ENCODE data around the gene RING1. TPM values are rescaled to one million over a fixed set of nuclear protein-coding genes. Genes with fewer than 3 reads are reported as not detected.

RING1 gene
- total RNA-seq, 2 experiments from 2014 or later, result 36.4 to 38.8 TPM

DNA sequence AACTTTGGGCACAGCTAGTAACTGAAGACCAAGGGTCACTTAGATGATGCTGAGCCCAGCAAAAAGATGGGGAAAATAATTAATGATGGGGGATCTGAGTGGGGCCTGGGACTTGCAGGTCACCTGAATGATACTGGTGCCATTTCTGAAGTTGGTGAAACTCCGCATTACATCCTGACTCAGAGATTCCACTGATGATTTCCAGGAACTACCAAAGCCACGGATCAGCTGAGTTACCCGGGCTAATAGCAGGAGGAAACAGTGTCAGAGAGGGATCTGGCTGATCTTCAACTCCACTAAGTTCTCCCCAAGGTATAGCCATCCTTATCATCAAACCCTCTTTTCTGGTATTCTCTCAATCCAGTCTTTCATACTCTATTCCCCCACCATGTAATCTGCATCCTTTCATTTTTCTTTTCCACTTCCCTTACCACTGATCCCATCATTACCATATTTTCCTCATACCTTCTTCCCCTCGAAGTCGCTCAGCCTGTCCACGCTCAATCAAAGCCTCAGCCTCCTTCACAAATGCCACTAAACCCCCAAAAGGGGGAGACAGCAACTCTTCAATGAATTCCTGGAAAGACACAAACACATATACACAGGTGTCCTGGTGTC is 43.2 kb downstream of the RING1 start:
- POLR2A ChIA-PET, result interaction anchor here (0.7 to 3.6 kb wide), 2 partner anchors 20 to 84 kb away, joined by 4 to 33 read pairs; partner anchors contain the start of genes RPS18 and VPS52

DNA sequence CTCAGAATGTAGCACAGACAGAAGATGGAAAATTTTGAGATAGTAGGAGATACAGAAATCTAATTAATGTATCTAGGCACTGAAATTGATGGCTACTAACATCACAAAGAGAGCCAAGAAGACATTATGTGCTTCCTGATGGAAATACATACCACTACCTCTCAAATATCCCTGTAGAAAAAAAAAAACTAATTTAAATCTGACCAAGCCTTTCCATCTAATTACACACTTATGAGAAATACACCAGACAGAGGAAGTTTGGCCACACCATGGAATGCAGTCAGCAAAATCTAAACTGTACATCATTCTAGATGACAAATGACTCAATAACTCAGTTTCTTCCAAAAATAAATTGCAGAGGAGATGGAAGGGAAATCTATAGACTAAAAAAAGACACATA is 44.5 kb downstream of the RING1 start:
- ChIA-PET CTCF (no interaction called here), POLR2A (no interaction called here)

More for the DNA sequence above, 43.2 kb downstream of the RING1 start:
- CTCF ChIA-PET, result interaction anchor here (0.6 to 0.8 kb wide), 3 partner anchors 19 to 46 kb away, joined by 3 to 4 read pairs (median 4); no protein-coding TSS in a partner anchor

DNA sequence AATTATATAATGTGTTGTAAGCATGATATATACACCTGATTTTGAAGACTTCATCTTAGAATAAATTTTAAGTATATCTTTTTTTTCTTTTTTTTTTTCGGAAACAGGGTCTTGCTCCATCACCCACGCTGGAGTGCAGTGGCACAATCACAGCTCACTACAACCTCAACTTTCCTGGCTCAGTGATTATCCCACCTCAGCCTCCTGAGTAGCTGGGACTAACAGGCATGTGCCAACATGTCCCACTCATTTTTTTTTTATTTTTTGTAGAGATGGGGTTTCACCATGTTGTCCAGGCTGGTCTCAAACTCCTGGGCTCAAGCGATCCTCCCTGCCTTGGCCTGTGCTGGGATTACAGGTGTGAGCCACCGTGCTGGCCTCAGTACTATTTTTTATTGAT is 46.3 kb downstream of the RING1 start:
- ChIA-PET CTCF (interaction anchor here (0.7 kb wide), 3 partner anchors 9 to 257 kb away, joined by 3 read pairs; no protein-coding TSS in a partner anchor), POLR2A (interaction anchor here (0.6 kb wide), 1 partner anchor 172 kb away, joined by 6 read pairs; no protein-coding TSS in a partner anchor)

DNA sequence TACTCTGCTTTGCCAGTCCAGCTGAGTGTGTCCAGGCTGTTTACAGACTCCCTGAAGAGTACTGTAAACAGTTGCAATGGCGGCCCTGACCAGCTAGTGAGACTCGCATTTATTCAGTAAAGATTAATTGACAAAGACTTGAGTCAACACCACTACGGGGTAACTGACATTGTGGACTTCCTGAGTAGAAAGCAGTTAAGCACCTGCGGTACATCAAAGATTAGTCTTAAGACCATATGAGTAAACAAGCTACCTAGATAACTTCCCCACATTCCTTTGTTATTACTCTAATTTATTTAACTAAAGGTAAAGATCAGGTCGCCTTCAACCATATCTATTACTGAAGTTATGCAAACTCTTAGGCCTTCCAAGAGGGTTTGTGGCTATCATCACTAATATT is 50.7 kb downstream of the RING1 start:
- CTCF ChIA-PET, result no interaction called here
- POLR2A ChIA-PET, result interaction anchor here (0.7 to 0.8 kb wide), 2 partner anchors 9 to 59 kb away, joined by 3 to 7 read pairs; no protein-coding TSS in a partner anchor

Other genes with a start within 250 kb of the RING1 start
- 100 to 1,000 TPM; 327 to 333 TPM for gene BRD2, start 239.9 kb upstream of the RING1 start, total RNA-seq
- 1 to 10 TPM; 3.6 to 4.8 TPM for gene HLA-DOA, start 198.9 kb upstream of the RING1 start, total RNA-seq
- gene HLA-DPA1, start 134.9 kb upstream of the RING1 start, total RNA-seq, result 10 to 100 TPM; 43.5 to 46.9 TPM
- 10 to 100 TPM; 10.4 to 10.9 TPM for gene HLA-DPB1, start 132.5 kb upstream of the RING1 start, total RNA-seq
- gene COL11A2, start 16.0 kb upstream of the RING1 start, total RNA-seq, result 1 to 10 TPM; 1.1 TPM
- gene RXRB, start 7.8 kb upstream of the RING1 start, total RNA-seq, result 10 to 100 TPM; 43.8 to 44.2 TPM
- 10 to 100 TPM; 60.1 to 62.4 TPM for gene SLC39A7, start 7.6 kb upstream of the RING1 start, total RNA-seq
- 10 to 100 TPM; 20.6 to 25.4 TPM for gene HSD17B8, start 3.8 kb upstream of the RING1 start, total RNA-seq
- 10 to 100 TPM; 45.3 to 48.0 TPM for gene VPS52, start 63.4 kb downstream of the RING1 start, total RNA-seq
- 1,000 to 10,000 TPM; 3,727 to 3,736 TPM for gene RPS18, start 63.6 kb downstream of the RING1 start, total RNA-seq
- 1 to 10 TPM; 2.6 to 3.2 TPM for gene B3GALT4, start 68.6 kb downstream of the RING1 start, total RNA-seq
- gene WDR46, start 80.7 kb downstream of the RING1 start, total RNA-seq, result 100 to 1,000 TPM; 106 to 118 TPM
- gene PFDN6, start 81.1 kb downstream of the RING1 start, total RNA-seq, result 100 to 1,000 TPM; 118 to 120 TPM
- 10 to 100 TPM; 22.2 to 23.2 TPM for gene RGL2, start 90.4 kb downstream of the RING1 start, total RNA-seq
- gene TAPBP, start 105.6 kb downstream of the RING1 start, total RNA-seq, result 100 to 1,000 TPM; 184 to 189 TPM
- gene ZBTB22, start 109.2 kb downstream of the RING1 start, total RNA-seq, result 1 to 10 TPM; 6.2 to 7.1 TPM
- 10 to 100 TPM; 87.5 to 96.3 TPM for gene DAXX, start 114.5 kb downstream of the RING1 start, total RNA-seq
- 10 to 100 TPM; 58.6 to 63.9 TPM for gene KIFC1, start 183.3 kb downstream of the RING1 start, total RNA-seq
- 10 to 100 TPM; 25.5 to 27.3 TPM for gene PHF1, start 202.5 kb downstream of the RING1 start, total RNA-seq
- 100 to 1,000 TPM; 138 to 144 TPM for gene CUTA, start 209.6 kb downstream of the RING1 start, total RNA-seq
- 10 to 100 TPM; 23.8 to 24.9 TPM for gene SYNGAP1, start 211.6 kb downstream of the RING1 start, total RNA-seq
- gene ZBTB9, start 246.1 kb downstream of the RING1 start, total RNA-seq, result 10 to 100 TPM; 14.2 to 15.1 TPM